Measurements from ENCODE around the gene ME3. TPM values are rescaled to one million over a fixed set of nuclear protein-coding genes. Genes with fewer than 3 reads are reported as not detected.

ME3 gene
- total RNA-seq, 1 experiment from 2014 or later, result 1.8 TPM

DNA sequence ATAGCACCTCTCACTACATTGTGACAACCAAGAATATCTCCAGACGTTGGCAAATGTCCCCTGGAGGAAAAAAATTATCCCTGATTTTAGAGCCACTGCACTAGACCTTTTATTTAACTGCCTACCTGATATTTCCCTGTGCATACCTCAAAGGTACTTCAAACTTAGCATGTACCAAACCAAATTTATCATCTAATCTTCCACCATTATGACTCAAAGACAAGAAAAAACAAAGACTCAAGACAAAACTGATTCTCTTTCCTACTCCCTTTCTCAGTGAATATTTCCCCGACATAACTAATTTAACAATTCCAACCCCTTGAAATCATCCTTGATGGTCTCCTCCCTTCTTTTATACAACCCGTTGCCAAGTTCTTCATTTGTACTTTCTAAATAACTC is 161.7 kb downstream of the ME3 start:
- TF ChIP-seq, protein P1, sequence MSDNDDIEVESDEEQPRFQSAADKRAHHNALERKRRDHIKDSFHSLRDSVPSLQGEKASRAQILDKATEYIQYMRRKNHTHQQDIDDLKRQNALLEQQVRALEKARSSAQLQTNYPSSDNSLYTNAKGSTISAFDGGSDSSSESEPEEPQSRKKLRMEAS (CRISPR knock-in tag; IDR thresholded peaks at IDR 0.05), result no peak
- TF ChIP-seq ZNF219 (CRISPR knock-in tag; IDR thresholded peaks at IDR 0.05; ENCODE audit: borderline replicate concordance) (no peak), CREM (CRISPR knock-in tag; IDR thresholded peaks at IDR 0.05) (no peak), MYBL2 (CRISPR knock-in tag; IDR thresholded peaks at IDR 0.05) (no peak), ZNF263 (CRISPR knock-in tag; IDR thresholded peaks at IDR 0.05; ENCODE audit: low read depth) (no peak), NR3C1 (CRISPR knock-in tag; conservative IDR thresholded peaks at IDR 0.05; ENCODE audit: low read depth) (no peak), MXD4 (CRISPR knock-in tag; IDR thresholded peaks at IDR 0.05; ENCODE audit: borderline replicate concordance) (no peak), NFYB (CRISPR knock-in tag; conservative IDR thresholded peaks at IDR 0.05; ENCODE audit: low read depth) (no peak), SMAD3 (CRISPR knock-in tag; IDR thresholded peaks at IDR 0.05; ENCODE audit: borderline replicate concordance) (no peak), FOXJ3 (CRISPR knock-in tag; IDR thresholded peaks at IDR 0.05; ENCODE audit: borderline replicate concordance) (no peak), GABPB1 (CRISPR knock-in tag; IDR thresholded peaks at IDR 0.05) (no peak)
- TF ChIP-seq, protein P2, sequence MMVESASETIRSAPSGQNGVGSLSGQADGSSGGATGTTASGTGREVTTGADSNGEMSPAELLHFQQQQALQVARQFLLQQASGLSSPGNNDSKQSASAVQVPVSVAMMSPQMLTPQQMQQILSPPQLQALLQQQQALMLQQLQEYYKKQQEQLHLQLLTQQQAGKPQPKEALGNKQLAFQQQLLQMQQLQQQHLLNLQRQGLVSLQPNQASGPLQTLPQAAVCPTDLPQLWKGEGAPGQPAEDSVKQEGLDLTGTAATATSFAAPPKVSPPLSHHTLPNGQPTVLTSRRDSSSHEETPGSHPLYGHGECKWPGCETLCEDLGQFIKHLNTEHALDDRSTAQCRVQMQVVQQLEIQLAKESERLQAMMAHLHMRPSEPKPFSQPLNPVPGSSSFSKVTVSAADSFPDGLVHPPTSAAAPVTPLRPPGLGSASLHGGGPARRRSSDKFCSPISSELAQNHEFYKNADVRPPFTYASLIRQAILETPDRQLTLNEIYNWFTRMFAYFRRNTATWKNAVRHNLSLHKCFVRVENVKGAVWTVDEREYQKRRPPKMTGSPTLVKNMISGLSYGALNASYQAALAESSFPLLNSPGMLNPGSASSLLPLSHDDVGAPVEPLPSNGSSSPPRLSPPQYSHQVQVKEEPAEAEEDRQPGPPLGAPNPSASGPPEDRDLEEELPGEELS (CRISPR knock-in tag; IDR thresholded peaks at IDR 0.05), result no peak
- TF ChIP-seq, protein P3, sequence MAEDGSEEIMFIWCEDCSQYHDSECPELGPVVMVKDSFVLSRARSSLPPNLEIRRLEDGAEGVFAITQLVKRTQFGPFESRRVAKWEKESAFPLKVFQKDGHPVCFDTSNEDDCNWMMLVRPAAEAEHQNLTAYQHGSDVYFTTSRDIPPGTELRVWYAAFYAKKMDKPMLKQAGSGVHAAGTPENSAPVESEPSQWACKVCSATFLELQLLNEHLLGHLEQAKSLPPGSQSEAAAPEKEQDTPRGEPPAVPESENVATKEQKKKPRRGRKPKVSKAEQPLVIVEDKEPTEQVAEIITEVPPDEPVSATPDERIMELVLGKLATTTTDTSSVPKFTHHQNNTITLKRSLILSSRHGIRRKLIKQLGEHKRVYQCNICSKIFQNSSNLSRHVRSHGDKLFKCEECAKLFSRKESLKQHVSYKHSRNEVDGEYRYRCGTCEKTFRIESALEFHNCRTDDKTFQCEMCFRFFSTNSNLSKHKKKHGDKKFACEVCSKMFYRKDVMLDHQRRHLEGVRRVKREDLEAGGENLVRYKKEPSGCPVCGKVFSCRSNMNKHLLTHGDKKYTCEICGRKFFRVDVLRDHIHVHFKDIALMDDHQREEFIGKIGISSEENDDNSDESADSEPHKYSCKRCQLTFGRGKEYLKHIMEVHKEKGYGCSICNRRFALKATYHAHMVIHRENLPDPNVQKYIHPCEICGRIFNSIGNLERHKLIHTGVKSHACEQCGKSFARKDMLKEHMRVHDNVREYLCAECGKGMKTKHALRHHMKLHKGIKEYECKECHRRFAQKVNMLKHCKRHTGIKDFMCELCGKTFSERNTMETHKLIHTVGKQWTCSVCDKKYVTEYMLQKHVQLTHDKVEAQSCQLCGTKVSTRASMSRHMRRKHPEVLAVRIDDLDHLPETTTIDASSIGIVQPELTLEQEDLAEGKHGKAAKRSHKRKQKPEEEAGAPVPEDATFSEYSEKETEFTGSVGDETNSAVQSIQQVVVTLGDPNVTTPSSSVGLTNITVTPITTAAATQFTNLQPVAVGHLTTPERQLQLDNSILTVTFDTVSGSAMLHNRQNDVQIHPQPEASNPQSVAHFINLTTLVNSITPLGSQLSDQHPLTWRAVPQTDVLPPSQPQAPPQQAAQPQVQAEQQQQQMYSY (CRISPR knock-in tag; IDR thresholded peaks at IDR 0.05), result no peak
- TF ChIP-seq, protein P4, sequence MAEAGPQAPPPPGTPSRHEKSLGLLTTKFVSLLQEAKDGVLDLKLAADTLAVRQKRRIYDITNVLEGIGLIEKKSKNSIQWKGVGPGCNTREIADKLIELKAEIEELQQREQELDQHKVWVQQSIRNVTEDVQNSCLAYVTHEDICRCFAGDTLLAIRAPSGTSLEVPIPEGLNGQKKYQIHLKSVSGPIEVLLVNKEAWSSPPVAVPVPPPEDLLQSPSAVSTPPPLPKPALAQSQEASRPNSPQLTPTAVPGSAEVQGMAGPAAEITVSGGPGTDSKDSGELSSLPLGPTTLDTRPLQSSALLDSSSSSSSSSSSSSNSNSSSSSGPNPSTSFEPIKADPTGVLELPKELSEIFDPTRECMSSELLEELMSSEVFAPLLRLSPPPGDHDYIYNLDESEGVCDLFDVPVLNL (CRISPR knock-in tag; IDR thresholded peaks at IDR 0.05; ENCODE audit: borderline replicate concordance, low read depth), result no peak
- TF ChIP-seq, protein P5, sequence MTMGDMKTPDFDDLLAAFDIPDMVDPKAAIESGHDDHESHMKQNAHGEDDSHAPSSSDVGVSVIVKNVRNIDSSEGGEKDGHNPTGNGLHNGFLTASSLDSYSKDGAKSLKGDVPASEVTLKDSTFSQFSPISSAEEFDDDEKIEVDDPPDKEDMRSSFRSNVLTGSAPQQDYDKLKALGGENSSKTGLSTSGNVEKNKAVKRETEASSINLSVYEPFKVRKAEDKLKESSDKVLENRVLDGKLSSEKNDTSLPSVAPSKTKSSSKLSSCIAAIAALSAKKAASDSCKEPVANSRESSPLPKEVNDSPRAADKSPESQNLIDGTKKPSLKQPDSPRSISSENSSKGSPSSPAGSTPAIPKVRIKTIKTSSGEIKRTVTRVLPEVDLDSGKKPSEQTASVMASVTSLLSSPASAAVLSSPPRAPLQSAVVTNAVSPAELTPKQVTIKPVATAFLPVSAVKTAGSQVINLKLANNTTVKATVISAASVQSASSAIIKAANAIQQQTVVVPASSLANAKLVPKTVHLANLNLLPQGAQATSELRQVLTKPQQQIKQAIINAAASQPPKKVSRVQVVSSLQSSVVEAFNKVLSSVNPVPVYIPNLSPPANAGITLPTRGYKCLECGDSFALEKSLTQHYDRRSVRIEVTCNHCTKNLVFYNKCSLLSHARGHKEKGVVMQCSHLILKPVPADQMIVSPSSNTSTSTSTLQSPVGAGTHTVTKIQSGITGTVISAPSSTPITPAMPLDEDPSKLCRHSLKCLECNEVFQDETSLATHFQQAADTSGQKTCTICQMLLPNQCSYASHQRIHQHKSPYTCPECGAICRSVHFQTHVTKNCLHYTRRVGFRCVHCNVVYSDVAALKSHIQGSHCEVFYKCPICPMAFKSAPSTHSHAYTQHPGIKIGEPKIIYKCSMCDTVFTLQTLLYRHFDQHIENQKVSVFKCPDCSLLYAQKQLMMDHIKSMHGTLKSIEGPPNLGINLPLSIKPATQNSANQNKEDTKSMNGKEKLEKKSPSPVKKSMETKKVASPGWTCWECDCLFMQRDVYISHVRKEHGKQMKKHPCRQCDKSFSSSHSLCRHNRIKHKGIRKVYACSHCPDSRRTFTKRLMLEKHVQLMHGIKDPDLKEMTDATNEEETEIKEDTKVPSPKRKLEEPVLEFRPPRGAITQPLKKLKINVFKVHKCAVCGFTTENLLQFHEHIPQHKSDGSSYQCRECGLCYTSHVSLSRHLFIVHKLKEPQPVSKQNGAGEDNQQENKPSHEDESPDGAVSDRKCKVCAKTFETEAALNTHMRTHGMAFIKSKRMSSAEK (CRISPR knock-in tag; IDR thresholded peaks at IDR 0.05; ENCODE audit: borderline replicate concordance), result no peak
- TF ChIP-seq, protein P6, sequence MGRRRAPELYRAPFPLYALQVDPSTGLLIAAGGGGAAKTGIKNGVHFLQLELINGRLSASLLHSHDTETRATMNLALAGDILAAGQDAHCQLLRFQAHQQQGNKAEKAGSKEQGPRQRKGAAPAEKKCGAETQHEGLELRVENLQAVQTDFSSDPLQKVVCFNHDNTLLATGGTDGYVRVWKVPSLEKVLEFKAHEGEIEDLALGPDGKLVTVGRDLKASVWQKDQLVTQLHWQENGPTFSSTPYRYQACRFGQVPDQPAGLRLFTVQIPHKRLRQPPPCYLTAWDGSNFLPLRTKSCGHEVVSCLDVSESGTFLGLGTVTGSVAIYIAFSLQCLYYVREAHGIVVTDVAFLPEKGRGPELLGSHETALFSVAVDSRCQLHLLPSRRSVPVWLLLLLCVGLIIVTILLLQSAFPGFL (CRISPR knock-in tag; IDR thresholded peaks at IDR 0.05; ENCODE audit: borderline replicate concordance), result no peak
- TF ChIP-seq, protein P7, sequence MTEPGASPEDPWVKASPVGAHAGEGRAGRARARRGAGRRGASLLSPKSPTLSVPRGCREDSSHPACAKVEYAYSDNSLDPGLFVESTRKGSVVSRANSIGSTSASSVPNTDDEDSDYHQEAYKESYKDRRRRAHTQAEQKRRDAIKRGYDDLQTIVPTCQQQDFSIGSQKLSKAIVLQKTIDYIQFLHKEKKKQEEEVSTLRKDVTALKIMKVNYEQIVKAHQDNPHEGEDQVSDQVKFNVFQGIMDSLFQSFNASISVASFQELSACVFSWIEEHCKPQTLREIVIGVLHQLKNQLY (CRISPR knock-in tag; IDR thresholded peaks at IDR 0.05), result no peak
- TF ChIP-seq, protein P8, sequence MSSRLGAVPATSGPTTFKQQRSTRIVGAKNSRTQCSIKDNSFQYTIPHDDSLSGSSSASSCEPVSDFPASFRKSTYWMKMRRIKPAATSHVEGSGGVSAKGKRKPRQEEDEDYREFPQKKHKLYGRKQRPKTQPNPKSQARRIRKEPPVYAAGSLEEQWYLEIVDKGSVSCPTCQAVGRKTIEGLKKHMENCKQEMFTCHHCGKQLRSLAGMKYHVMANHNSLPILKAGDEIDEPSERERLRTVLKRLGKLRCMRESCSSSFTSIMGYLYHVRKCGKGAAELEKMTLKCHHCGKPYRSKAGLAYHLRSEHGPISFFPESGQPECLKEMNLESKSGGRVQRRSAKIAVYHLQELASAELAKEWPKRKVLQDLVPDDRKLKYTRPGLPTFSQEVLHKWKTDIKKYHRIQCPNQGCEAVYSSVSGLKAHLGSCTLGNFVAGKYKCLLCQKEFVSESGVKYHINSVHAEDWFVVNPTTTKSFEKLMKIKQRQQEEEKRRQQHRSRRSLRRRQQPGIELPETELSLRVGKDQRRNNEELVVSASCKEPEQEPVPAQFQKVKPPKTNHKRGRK (CRISPR knock-in tag; IDR thresholded peaks at IDR 0.05; ENCODE audit: borderline replicate concordance), result no peak
- TF ChIP-seq, protein P9, sequence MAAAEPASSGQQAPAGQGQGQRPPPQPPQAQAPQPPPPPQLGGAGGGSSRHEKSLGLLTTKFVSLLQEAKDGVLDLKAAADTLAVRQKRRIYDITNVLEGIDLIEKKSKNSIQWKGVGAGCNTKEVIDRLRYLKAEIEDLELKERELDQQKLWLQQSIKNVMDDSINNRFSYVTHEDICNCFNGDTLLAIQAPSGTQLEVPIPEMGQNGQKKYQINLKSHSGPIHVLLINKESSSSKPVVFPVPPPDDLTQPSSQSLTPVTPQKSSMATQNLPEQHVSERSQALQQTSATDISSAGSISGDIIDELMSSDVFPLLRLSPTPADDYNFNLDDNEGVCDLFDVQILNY (CRISPR knock-in tag; IDR thresholded peaks at IDR 0.05), result no peak
- Mint-ChIP-seq H3K36me3 (no peaks in the 10 kb centered on the region), H3K4me3 (no peak overlapping the region), H3K27me3 (ENCODE audit: low read depth) (no peaks in the 10 kb centered on the region), H3K4me1 (peaks cover 15% of the 10 kb centered on the region), H3K27ac (no peak overlapping the region), H3K9me3 (no peaks in the 10 kb centered on the region)
- ATAC-seq (no peak), DNase-seq (ENCODE audit: low spot score) (no peak)
- CTCF ChIA-PET, result no interaction called here
- POLR2A ChIA-PET, result no interaction called here
